HG02981 (cell line): ENCODE data around the gene DGCR8.

Experiments
- ATAC-seq: cut with Tn5 transposase; IDR thresholded peaks from one replicate; pipeline ENCODE4 v1.9.1; 2021; ENCODE audit warnings: mild to moderate bottlenecking, moderate library complexity; ENCODE audit not compliant: unreplicated experiment

Gene DGCR8

DNA sequence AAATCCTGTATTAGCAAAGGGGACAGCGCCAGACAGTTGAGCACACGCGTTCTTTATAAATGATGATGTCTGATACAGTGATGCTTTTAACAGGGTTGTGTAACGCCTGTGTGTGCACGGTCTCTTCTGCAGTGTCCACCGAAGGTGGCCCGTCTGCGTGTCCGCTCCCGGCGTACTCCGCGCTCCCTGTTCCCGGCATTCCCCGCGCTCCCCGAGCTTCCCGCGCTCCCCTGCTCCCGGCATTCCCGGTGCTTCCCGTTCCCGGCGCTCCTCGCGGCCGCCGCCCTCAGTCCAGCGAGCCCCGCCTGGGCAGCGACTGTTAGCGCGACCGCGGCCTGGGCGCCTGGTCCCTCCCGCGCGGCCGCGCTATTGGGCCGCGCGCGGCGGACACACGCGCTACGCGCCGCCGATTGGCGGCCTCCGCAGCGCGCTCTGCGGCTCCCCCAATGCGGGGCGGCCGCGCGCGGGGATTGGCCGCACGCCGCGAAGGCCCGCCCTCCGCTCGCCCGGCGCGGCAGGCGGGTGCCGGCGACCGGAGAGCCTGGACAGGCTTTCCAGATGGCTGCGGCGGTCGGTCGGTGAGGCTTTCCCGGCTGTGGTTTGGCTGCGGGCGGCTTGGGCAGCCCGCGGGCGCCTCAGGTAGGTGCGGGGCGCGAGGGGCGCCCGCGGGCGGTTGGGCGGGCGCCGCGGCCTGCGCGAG is at the start of gene DGCR8:
Gene DGCR8, plus strand, starts transcription at position 497 of the 700 bp plus-strand sequence. CDS start 5,723 bp downstream, outside the sequence.
- ATAC-seq: peak; percentile 78

DNA sequence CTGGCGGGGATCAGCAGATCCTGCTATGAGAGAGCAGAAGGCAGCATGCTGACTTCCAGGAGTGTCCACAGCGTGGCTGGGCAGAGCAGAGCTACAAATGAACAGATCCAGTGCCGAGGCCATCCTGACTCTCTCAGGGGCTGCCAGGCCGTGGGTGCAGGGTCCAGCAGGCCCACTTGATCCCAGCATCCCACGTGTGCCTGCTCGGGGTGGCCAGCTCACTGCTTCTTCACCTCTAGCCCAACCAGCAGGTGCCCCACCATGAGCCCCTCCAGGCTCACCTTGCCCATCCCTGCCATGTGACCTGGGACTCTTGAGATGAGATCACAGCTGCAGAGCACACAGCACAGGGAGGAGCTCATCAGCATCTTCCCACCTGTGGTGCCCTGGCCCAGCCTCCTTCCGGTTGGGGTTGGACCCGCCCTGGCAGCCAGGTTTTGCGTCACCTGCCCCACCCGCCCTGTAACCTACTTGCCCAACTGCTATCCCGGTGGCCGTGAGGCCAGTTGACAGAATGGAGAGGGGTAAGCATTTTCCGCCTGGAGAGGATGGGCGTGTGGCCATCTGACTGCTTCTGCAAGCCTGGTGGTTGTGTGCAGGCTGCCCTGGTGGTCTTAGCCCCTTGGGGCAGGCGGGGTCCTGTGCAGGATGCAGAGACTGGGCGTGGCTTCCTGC is 48.2 kb upstream of the DGCR8 start:
- ATAC-seq: no peak

- ATAC-seq: no peak
These were observed 47.5 kb upstream of the DGCR8 start for GRCh38 chr22:20032407-20032991.

DNA sequence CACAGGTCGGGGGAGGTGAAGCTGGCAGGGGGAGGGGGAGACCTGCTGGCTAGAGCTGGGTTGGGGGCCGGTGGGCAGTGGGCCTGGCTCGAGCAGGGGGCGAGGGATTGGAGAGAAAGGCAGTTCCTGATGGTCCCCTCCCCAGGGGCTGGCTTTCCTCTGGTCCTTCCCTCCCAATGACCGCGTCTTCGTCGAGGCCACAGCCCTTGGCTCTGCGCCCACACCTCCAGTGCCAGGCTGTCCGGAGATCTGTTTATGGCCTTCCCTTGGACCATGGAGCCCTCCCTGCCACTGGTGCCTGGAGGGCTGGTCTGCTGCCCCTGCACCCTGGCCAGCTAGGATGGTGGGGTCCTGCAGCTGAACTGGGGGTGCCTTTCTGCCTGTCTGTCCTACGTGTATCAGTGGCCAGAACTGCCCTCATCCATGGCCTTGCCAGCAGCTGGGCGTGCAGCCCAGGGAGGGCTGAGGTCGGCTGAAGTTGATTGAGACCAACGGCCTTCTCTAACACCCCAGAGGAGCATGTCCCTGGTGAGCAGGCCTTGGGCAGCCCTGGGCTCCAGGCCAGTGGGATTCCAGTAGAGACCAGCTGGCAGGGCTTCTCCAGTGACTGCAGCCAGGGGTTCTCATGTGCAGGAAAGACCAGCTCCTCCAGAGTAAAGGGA is 46.9 kb upstream of the DGCR8 start:
- no peak for ATAC-seq

- no peak for ATAC-seq
These were observed 45.9 kb upstream of the DGCR8 start for GRCh38 chr22:20034143-20034542.

- no peak for ATAC-seq
These were observed 44.5 kb upstream of the DGCR8 start for GRCh38 chr22:20035375-20036083.

- no peak for ATAC-seq
These were observed 44.0 kb upstream of the DGCR8 start for GRCh38 chr22:20036084-20036482.

- ATAC-seq: no peak
These were observed 43.3 kb upstream of the DGCR8 start for GRCh38 chr22:20036535-20037392.

- ATAC-seq: no peak
These were observed 42.6 kb upstream of the DGCR8 start for GRCh38 chr22:20037419-20037818.

DNA sequence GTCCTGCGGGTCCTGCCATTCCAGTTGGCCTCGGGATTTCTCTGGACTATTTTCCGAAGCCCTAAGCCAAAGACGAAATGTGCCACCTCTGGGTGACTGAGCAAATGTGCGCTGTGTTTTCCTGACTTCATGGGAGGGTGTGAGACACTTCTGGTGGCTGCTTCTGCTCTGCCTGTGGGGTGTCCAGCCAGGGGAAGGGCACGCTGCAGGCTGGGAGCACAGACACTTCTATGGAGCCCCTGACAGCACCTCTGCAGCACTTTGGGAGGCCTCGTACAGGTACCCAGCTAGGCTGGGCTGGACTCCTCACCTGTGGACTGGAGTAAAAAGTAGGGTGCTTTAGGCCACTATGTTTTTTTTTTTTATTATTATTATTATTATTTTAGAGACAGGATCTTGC is 41.5 kb upstream of the DGCR8 start:
- no peak for ATAC-seq

GRCh38 chr22:20039683-20040325 is 40.2 kb upstream of the DGCR8 start:
- ATAC-seq: no peak

DNA sequence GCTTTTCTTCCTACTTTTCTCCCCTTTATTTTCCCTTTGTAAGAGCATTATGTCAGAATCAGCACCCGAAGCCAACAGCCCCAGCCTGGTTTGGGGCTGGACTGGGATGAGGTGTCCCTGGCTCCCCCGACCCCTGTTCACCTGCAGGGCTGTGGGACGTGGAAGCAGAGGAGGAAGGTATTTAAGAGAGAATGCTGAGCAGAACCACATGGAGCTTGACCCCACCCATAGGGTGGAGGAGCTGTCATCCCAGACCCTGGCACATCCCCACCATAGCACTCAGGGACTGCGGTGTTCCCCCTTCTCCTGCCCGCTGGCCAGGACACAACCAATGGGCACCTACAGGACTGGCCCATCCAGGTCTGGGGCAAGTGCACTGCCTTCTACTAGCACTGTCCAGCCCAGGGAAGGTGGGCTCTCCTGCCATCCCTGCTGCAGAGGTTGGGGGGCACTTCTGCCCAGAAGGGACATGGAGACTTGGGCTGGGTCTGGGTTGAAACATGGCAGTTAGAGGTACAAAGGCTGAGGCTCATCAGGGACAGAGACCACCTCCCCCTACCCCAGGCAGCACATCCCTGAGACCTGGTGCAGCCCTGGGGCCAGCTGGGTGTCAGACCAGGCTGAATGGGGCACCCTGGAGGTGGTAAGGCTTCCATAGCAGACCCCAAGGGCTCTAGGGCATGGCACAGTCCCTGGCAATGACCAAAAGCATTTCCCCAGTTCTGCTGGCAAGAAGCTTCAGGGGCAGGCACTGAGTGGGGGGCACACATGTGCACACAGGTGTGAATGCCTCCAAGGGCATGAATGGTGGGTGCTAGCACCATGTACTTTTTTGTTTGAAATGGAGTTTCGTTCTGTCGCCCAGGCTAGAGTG is 39.5 kb upstream of the DGCR8 start:
- no peak for ATAC-seq

DNA sequence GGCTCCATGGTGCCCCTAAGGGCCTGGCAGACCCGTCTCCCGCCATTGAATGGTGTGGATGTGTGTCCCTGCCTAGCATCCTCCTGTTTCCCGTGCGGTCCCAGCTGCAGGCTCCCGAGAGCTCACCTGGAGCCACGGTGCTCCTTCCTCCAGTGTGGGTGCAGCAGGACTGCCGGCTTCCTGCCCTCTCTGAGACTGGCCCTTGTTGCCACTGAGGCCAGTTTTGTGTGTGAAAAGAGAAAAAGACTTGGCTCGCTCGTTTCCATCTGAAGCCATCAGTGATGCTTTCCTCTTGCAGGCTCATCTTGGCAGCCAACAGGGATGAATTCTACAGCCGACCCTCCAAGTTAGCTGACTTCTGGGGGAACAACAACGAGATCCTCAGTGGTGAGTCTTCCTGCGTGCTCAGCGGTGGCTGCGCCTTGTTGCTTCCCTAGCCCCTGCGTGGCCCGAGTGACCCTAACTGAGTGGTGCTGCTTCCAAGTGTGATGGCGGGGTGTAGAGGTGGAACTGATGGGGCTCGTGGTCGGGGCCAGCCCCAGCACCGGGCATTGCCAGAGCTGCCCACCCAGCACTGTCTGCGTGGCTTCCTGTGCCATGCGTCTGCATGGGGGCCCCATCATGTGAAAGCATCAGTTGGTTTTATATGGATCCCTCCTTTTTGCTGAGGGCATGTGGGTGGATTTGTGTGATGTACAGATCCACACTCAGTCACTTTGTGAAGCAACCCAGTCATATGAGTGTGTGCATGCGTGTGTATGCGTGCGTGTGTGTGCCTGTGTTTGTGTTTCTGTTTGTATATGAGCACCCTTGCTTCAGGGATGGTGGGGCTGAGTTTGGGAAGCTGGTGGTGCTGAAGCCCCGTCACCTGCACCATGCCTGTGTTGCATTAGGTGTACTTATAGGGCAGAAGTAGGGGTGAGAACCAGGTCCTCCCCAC is 36.7 kb upstream of the DGCR8 start:
- no peak for ATAC-seq

- ATAC-seq: no peak
These were observed 36.1 kb upstream of the DGCR8 start for GRCh38 chr22:20043997-20044342.

- no peak for ATAC-seq
These were observed 35.4 kb upstream of the DGCR8 start for GRCh38 chr22:20044495-20045151.

DNA sequence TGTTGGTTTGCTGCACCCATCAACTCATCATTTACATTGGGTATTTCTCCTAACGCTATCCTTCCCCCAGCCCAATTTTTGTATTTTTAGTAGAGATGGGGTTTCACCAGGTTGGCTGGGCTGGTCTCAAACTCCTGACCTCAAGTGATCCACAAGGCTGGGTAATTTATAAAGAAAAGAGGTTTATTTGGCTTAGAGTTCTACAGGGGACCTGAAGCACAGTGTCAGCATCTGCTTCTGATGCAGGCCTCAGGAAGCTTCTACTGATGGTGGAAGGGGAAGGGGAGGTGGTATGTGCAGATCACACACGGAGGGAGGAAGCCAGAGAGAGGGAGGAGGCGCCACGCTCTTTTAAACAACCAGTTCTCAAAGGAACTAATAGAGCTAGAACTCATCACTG is 33.3 kb upstream of the DGCR8 start:
- ATAC-seq: no peak

GRCh38 chr22:20051927-20052308 is 28.1 kb upstream of the DGCR8 start:
- no peak for ATAC-seq
